CD4-positive, alpha-beta T cell treated with Interleukin-4 for 1 hour (primary cell): ENCODE data around the gene AZIN2.
"Not testable (repeated sequence)": the region's sequence is repeated elsewhere in the genome, so short reads cannot be mapped to it uniquely, and the experiment has no call there.

ENCODE experiments used
- DNase-seq, 2 donors: peaks; one replicate each; pipeline ENCODE4 v3.0.0-alpha.2; 2020 to 2022

AZIN2 gene

DNA sequence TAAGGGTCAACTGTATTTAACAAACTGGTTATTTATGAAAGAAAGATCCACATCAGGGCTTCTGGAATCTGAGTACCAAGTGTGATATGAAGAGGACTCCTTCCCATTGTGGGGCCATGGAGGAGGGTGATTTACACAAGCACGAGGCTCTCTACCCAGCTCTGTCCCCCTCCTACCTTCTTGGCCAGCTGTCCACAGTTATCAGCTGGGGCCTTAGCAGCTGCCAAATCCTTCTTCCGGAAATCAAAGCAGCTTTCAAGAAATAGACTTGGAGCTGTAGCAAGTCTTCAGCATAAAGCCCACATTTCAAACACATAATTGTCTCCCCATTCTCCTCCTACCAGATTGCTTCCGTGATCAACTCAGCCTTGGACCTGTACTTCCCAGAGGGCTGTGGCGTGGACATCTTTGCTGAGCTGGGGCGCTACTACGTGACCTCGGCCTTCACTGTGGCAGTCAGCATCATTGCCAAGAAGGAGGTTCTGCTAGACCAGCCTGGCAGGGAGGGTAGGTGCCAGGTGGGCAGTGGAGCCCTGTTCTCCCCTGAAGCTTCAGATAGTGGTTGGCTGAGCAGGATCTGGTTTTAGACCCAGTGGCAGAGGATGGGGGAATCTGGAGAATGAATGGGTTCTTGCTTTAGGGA lies 15.5 kb downstream of the AZIN2 start:
- no peak for DNase-seq

DNA sequence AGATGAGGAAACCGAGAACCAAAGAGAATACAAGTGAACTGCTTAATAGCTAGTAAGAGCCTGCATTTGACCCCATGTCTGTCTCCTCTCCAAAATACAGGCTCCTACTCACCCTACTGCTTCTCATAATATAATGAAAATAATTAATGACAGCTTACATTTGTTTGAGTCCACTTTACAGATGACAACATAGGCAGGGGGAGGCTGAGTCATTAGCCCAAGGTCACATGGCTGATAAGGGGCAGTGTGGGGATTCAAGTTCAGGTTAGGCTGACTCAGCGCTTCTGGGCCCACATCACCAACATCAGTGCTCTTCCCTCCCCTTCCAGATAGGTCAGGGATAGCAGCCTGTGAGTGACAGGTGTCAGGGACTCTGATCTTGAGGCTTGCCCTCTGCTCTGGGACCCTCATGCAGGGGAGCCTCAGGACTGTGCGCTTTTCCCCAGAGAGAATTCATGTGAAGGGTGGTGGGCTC lies 16.2 kb downstream of the AZIN2 start:
- DNase-seq, result no peak

DNA sequence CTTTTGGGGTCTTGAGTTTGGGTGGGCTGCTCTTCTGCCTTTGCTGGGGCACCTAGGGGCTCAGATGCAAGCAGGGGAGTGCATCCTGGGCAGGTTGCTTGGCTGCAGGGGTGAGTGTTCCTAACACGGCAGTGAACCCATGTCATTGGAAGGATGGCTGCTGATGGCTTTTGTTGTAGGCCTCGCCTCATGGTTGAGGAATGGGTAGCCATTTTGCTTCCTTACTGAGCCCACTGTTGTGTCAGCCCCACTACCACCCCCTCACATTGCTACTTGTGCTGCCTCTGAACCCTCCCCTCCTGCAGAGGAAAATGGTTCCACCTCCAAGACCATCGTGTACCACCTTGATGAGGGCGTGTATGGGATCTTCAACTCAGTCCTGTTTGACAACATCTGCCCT lies 16.8 kb downstream of the AZIN2 start:
- DNase-seq, result no peak

- DNase-seq, result no peak
Observed at GRCh38 chr1:33098371-33098770, 17.4 kb downstream of the AZIN2 start.

DNA sequence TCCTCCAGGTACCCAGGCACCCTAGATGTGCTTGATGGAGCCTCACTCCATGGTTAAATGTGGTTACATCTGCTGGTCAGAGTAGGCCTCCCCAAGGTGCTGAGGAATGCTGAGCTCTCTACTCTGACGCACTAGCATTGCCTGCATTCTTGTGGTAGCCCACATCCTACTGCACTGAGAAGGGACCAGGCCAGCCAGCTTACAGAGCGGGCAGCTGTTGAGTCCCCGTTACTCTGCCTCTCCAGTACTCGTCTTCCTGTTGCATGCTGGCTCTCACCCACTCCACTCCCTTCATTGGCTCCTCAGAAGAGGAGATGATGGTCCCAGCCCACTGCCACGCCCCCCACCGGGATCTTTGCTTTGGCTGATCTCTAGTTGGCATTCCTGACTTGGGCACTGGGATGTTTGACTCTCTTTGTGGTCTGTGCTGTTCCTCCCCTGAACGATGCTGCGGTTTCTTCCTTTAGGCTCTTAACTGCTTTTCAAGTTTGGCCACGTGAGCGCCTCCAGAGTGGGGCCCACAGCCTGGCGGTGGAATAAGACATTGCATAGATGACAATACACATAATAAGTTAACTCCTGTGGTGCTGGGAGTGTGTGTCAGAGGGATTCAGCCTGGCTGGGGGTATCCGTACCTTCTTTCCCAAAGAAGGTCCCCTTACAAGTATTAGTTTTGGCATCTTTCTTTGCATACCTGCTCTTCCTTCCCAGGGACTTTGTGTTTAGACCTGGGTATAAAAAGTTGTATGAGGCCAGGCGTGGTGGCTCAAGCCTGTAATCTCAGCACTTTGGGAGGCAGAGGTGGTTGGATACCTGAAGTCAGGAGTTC lies 18.6 kb downstream of the AZIN2 start:
- DNase-seq, result peak; percentile 73 to 79

DNA sequence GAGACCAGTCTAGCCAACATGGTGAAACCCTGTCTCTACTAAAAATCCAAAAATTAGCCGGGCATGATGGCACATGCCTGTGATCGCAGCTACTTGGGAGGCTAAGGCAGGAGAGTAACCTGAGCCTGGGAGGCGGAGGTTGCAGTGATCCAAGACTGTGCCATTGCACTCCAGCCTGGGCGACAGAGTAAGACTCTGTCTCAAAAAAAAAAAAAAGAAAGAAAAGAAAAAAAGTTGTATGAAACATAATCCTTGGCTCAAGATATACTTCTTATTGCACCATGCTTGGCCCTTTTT lies 19.1 kb downstream of the AZIN2 start:
- DNase-seq, result not testable (repeated sequence)

DNA sequence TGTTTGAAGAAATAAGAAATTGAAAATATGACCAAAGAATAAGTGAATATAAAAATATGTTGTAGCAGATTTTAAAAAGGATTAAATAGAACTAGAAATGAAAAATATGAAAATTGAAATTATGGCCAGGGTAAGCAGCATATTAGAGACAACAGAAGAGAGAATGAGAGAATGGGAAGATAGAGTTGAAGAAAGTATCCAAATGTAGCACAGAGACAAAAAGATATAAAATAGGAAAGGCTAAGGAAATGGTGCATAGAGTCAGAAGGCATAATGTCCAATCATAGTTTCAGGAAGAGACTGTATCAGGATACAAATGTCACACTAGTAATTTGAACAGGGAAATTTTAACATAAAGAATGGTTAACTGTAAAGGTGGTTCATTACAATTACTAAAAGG lies 29.5 kb downstream of the AZIN2 start:
- DNase-seq, result no peak

DNA sequence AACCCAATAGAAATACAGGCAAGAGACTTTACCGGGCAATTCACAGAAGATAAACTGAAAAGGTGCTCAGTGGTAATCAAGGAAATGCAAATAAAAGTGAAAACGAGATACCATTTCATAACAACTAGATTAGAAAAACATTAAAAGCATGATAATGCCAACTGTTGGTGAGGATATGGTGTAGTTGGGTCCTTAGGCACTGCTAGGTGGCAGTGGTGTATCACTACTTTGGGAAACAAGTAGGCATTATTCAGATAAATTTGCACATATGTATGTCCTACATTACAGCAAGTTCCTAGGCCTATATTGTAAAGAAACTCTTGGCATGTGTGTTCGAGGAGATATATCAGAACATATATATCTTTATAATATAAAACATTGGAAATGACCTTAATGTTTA lies 31.0 kb downstream of the AZIN2 start:
- no peak for DNase-seq

DNA sequence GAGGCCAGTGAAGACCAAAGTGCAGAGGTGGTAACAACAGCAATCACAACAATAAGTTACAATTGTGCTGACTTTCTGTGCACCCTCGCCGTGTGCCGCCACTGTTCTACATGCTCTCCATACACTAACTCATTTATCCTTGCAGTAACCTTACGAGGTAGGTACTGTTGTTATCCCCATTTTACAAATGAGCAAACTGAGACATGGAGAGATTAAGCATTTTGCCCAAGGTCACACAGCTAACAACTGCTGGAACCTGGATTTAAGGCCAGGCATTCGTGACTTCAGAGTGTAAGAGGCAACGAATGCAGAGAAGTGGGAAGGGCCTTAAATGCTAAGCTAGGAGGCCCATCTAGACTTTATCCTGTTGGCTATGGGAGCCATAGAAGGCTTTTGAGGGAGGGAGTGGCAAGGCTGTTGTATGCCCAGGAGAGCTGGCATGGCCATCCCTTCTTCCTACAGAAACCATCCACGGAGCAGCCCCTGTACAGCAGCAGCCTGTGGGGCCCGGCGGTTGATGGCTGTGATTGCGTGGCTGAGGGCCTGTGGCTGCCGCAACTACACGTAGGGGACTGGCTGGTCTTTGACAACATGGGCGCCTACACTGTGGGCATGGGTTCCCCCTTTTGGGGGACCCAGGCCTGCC lies 36.6 kb downstream of the AZIN2 start:
- no peak for DNase-seq

- no peak for DNase-seq
Observed at GRCh38 chr1:33118274-33118673, 37.3 kb downstream of the AZIN2 start.

DNA sequence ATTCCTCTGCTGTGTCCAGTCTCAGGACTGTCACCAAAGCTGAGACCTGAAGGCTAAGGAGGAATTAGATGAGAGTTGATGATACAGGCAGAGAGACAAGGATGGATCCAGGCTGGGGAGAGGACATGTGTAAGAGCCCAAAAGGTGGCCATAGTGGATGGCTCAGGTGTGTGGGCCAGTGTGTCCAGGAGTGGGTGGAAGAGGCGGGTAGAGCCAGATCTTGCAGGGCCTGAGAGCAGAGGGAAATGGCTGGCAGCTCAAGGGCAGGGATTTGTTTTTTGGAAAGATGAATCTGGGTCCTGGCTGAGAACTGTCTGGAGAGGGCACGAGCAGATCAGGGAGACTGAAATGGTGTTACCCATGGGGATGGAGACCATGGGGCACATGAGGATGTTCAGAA lies 38.1 kb downstream of the AZIN2 start:
- no peak for DNase-seq

- no peak for DNase-seq
Observed at GRCh38 chr1:33119532-33120217, 38.7 kb downstream of the AZIN2 start.

- DNase-seq, result no peak
Observed at GRCh38 chr1:33120436-33121231, 39.7 kb downstream of the AZIN2 start.

DNA sequence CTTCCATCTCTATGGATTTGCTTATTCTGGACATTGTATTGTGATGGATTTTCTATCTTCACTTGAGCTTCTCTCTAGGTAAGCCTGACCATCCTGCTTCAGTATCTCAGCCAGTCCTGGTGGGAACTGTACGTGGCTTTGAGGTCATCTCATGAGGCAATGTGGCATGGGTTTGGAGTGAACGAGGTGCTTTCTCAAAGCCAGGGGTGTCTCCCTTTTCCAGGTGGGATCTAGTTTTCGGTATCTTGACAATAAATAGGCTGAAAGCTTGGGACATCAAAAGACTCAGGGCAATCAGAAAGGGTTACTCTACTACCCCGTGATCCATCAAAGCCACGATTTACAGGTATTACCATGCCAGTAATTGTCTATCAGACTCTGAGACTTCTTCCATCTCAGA lies 40.8 kb downstream of the AZIN2 start:
- DNase-seq, result no peak

GRCh38 chr1:33122483-33123178 lies 41.7 kb downstream of the AZIN2 start:
- no peak for DNase-seq

DNA sequence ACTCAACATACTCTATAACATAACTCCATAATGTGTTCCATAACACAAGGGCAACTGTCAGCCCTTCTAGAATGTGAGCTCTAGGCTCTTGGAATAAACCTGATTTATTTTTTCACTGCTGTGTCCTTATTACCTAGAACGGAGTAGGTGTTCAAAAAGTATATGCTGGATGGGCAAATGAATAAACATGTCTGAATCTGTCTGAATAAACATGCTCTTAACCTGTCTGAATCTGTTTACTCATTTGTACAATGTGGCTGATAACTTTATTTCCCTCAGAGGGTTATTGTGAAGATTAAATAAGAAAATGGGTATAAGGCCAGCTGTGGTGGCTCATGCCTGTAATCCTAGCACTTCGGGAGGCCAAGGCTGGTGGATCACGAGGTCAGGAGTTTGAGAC lies 42.3 kb downstream of the AZIN2 start:
- DNase-seq, result no peak

DNA sequence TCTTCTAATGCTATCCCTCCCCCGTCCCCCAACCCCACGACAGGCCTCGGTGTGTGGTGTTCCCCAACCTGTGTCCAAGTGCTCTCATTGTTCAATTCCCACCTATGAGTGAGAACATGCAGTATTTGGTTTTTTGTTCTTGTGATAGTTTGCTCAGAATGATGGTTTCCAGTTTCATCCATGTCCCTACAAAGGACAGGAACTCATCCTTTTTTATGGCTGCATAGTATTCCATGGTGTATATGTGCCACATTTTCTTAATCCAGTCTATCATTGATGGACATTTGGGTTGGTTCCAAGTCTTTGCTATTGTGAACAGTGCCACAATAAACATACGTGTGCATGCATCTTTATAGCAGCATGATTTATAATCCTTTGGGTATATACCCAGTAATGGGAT lies 43.7 kb downstream of the AZIN2 start:
- DNase-seq, result not testable (repeated sequence)

GRCh38 chr1:33126411-33127000 lies 45.6 kb downstream of the AZIN2 start:
- no peak for DNase-seq

GRCh38 chr1:33127001-33127823 lies 46.3 kb downstream of the AZIN2 start:
- DNase-seq, result peak; percentile 99

DNA sequence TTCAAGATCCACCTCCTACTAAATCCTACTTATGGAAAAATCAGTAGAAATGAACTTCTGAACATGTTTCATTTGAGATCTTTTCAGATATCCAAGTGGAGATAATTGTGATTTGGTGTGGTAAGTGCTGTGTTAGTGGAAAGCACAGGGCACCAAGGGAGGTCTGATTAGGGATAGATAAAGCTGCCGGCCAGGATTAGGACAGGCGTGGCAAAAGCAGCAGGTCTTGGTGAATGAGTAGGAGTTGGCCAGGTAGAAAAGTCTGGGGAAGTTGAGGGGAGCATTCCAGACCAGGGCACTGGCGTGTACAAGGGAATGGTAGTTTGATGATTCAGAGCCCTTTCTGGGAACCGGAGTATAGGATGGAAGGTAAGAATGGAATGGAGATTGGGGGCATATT lies 47.8 kb downstream of the AZIN2 start:
- no peak for DNase-seq

- DNase-seq, result peak in 1 of 2 donors; percentile 9
Observed at GRCh38 chr1:33130297-33130696, 49.3 kb downstream of the AZIN2 start.
